Lung (tissue), 12 donors: ENCODE measurements around the gene GRIN2A. TPM values are rescaled to one million over a fixed set of nuclear protein-coding genes. Genes with fewer than 3 reads are reported as not detected.

Source experiments
- ATAC-seq: fragments of 200-7000 bp; cut with Tn5 transposase; one replicate; pipeline ENCODE4 v1.9.1; 2020; ENCODE audit warnings: moderate number of reproducible peaks; ENCODE audit not compliant: insufficient read depth, low FRiP score
- DNase-seq, 3 donors: peaks; one replicate each; pipeline ENCODE4 v3.0.0-alpha.2; 2013 to 2017
- H3K27ac ChIP-seq, 2 donors: one replicate each; pipeline ENCODE4 v1.5.1; 2013; ENCODE audit warnings: mild to moderate bottlenecking in 2 of 2, moderate library complexity in 2 of 2, control low read depth in 1 of 2, inconsistent platforms in 1 of 2, low read depth in 1 of 2, low read length in 1 of 2
- H3K27me3 ChIP-seq, 3 donors: one replicate each; pipeline ENCODE4 v1.5.1; 2013; ENCODE audit warnings: low read length in 2 of 3; ENCODE audit not compliant: control insufficient read depth in 3 of 3, insufficient read depth in 3 of 3
- H3K36me3 ChIP-seq, 4 donors: one replicate each; pipeline ENCODE4 v1.5.1; 2013; ENCODE audit warnings: low read length in 4 of 4, mild to moderate bottlenecking in 1 of 4, moderate library complexity in 1 of 4; ENCODE audit not compliant: control insufficient read depth in 4 of 4, insufficient read depth in 4 of 4
- H3K4me1 ChIP-seq, 5 donors: one replicate each; pipeline ENCODE4 v1.5.1; 2013; ENCODE audit warnings: low read length in 5 of 5, mild to moderate bottlenecking in 2 of 5, moderate library complexity in 1 of 5; ENCODE audit not compliant: control insufficient read depth in 5 of 5, insufficient read depth in 5 of 5
- H3K4me3 ChIP-seq: one replicate; pipeline ENCODE4 v1.5.1; 2013; ENCODE audit warnings: mild to moderate bottlenecking, control low read depth, moderate library complexity
- H3K9ac ChIP-seq, 2 donors: one replicate each; pipeline ENCODE4 v1.5.1; 2013; ENCODE audit warnings: low read length in 2 of 2, control low read depth in 1 of 2; ENCODE audit not compliant: insufficient read depth in 1 of 2
- H3K9me3 ChIP-seq, 4 donors: one replicate each; pipeline ENCODE4 v1.5.1; 2013; ENCODE audit warnings: low read length in 3 of 4, mild to moderate bottlenecking in 1 of 4, moderate library complexity in 1 of 4; ENCODE audit not compliant: control insufficient read depth in 4 of 4, insufficient read depth in 3 of 4
- WGBS, 2 donors: extraction: QIAGEN DNeasy Blood & Tissue Kit; methylation state at CpG; one replicate each; pipeline ENCODE4 v1.1.7; 2013; 5-methylcytosine and 5-hydroxymethylcytosine counted together
- polyA plus RNA-seq, 2 donors: library from polyadenylated mRNA; stranded (reverse); fragments of 200-250 nt; gene quantifications; one replicate each; pipeline ENCODE4 v1.2.1, GENCODE V29; 2013
- total RNA-seq, 2 donors: library from RNA; depleted of rRNA in 1 of 2; stranded (reverse); fragments of >200 nt in 1 of 2; gene quantifications; one replicate each; pipeline ENCODE4 v1.2.1, GENCODE V29; 2014 to 2021
- TF ChIP-seq, protein P1 (sequence below): IDR thresholded peaks from 2 replicates; pipeline ENCODE4 v1.5.1; 2012; ENCODE audit warnings: mild to moderate bottlenecking; ENCODE audit errors: control extremely low read depth, extremely low read depth
- donor health status: control.
- donor health status: control.
- donor health status: Bipolar disorder and iron deficiency.
- donor health status: healthy.
- donor health status: DM: yes; HTN: yes; CAD: no.

Gene GRIN2A
- total and polyA plus RNA-seq, 4 donors = 0.02 to 0.37 (median 0.10) TPM

DNA sequence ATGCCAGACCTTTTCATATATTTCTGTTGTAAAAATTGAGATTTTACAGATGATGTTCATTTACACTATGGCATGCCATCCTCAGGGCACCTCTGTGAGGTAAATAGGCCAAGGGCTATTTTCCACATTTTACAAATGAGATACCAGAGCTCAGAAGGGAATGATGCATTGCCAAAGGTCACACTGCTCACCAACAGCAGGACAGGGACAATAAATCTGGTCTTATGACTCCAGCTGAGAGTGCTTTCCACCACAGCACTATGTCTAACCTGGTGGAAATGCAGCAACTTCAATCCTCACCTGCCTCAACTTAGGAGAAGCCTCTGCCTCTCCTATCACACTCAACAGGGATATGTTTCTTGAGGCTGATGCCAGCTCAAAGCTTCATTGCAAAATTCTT, 40.6 kb downstream of the GRIN2A start:
- DNase-seq = no peak
- TF ChIP-seq, protein P1, sequence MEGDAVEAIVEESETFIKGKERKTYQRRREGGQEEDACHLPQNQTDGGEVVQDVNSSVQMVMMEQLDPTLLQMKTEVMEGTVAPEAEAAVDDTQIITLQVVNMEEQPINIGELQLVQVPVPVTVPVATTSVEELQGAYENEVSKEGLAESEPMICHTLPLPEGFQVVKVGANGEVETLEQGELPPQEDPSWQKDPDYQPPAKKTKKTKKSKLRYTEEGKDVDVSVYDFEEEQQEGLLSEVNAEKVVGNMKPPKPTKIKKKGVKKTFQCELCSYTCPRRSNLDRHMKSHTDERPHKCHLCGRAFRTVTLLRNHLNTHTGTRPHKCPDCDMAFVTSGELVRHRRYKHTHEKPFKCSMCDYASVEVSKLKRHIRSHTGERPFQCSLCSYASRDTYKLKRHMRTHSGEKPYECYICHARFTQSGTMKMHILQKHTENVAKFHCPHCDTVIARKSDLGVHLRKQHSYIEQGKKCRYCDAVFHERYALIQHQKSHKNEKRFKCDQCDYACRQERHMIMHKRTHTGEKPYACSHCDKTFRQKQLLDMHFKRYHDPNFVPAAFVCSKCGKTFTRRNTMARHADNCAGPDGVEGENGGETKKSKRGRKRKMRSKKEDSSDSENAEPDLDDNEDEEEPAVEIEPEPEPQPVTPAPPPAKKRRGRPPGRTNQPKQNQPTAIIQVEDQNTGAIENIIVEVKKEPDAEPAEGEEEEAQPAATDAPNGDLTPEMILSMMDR = no peak
- Histone ChIP-seq H3K36me3 (no peaks in the 10 kb centered on the region), H3K27me3 (no peaks in the 10 kb centered on the region), H3K27ac (no peak overlapping the region), H3K4me3 (no peak overlapping the region), H3K4me1 (no peaks in the 10 kb centered on the region), H3K9ac (no peak overlapping the region), H3K9me3 (no peaks in the 10 kb centered on the region)
- ATAC-seq = no peak

DNA sequence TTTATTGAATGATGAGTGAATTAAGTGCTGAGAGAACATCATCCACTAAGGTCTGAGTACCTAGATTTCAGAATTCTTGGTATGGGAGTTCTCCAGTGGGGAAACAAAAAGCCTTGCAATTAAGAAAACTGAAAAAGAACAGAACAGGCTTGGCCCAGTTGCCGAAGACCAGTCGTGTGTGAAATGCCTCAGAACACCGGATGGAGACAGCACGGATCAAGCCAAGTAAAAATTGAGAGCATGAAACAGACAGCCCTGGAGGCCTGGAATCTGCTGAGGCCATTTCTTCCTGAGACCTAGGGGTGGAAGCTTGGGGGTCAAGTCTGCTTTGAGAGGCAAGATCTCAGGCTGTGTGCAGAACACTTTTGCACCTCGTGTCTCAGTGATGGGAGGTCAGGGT, 43.3 kb downstream of the GRIN2A start:
- no peak for ATAC-seq
- DNase-seq = no peak
- no peaks in the 10 kb centered on the region for H3K27me3 ChIP-seq
- no peak overlapping the region for H3K27ac ChIP-seq
- TF ChIP-seq, protein P1 = no peak
- no peak overlapping the region for H3K9ac ChIP-seq
- no peak overlapping the region for H3K4me3 ChIP-seq
- H3K36me3 ChIP-seq = no peaks in the 10 kb centered on the region
- 83 to 85% methylated on average over 5 of the region's 5 CpGs for WGBS, 2 donors
- H3K4me1 ChIP-seq = no peaks in the 10 kb centered on the region
- no peaks in the 10 kb centered on the region for H3K9me3 ChIP-seq

DNA sequence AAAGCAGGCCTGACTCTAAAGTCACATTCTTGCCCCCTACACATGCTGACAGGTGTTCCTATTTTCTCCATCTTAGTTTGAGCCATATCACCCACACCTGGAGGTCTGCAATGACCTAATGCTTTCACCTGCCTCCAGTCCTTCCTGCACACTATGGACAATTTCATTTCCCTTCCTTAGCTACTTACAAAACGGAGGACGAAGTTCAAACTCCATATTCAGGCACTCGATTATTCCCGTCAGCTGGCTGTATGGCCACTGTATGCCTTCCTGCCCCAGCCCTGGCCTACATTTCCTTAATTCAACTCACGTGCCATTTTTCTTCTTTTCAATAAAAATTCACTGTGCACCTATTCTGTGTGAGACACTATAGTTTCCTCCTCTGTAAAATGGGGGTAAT, 44.9 kb downstream of the GRIN2A start:
- Histone ChIP-seq H3K27ac (no peak overlapping the region), H3K27me3 (no peaks in the 10 kb centered on the region), H3K4me3 (no peak overlapping the region), H3K4me1 (no peaks in the 10 kb centered on the region), H3K9me3 (peaks cover 0 to 2% (median 0%) of the 10 kb centered on the region in 4 donors), H3K36me3 (no peaks in the 10 kb centered on the region), H3K9ac (no peak overlapping the region)
- WGBS, 2 donors = 92 to 95% methylated on average over 5 of the region's 5 CpGs
- TF ChIP-seq, protein P1 = no peak
- DNase-seq (no peak), ATAC-seq (no peak)

DNA sequence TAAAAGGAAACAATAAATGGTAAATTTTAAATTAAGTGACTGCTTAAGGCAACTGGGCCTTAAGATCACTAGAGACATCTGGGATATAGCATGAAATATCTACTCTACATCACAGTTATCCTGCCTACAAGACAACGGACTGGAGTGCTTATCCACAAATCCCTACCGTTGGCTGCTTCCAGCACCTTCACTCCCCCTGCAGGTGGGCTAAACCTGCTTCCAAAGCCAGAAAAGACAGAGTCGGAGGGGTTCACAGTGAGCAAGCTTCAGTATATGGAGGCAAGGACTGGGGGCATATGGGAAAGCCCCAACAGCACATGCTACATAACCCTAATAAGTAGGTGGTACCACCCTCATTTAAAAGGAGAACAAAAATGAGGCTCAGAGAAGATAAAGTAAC, 45.3 kb downstream of the GRIN2A start:
- 31 to 32% methylated on average over 3 of the region's 3 CpGs for WGBS, 2 donors
- no peak overlapping the region for H3K9ac ChIP-seq

More for the DNA sequence above, 45.3 kb downstream of the GRIN2A start:
- DNase-seq = no peak
- peaks cover 0 to 2% (median 0%) of the 10 kb centered on the region in 4 donors for H3K9me3 ChIP-seq
- no peaks in the 10 kb centered on the region for H3K27me3 ChIP-seq
- no peaks in the 10 kb centered on the region for H3K4me1 ChIP-seq
- TF ChIP-seq, protein P1 = no peak
- ATAC-seq = no peak
- no peak overlapping the region for H3K27ac ChIP-seq
- H3K36me3 ChIP-seq = no peaks in the 10 kb centered on the region
- H3K4me3 ChIP-seq = no peak overlapping the region
